Stimulated activated CD4-positive, alpha-beta T cell treated with anti-CD3 and anti-CD28 coated beads, Interleukin-4, amount 100 ng/mL, for 48 hours (primary cell): ENCODE results near the gene GSG1L.
"Not testable (repeated sequence)": the region's sequence is repeated elsewhere in the genome, so short reads cannot be mapped to it uniquely, and the experiment has no call there.

Source experiments
- DNase-seq, 2 donors: peaks; one replicate each; pipeline ENCODE4 v3.0.0-alpha.2; 2020; ENCODE audit warnings: low read depth in 2 of 2

Gene GSG1L

DNA sequence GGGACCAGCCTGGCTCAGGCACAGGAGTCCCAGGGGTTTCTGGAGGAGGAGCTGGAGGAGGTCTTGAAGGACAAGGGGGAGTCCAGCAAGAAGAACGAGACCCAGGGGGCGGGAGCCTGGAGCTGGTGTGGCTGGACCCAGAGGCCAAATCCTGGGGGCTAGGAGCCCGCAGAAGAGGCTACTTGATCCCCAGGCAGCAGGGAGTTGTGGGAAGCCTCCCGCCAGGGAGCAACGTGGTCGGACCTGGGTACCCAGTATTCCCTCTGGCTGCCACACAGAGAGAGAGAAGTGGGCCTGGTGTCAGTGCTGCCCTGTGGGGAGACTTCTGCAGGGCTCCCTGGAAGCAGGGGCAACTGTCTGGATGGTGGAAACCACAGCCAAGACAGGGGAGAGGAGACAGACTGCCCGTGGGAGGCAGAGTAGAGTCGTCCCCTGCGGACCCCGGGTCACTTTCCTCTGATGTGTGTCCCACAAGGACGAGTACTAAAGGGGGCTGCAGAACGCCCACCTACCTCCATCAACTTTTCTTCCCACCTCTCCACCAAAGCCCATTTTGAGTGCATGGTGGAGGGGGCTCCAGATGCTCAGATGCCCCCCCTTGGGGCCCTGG lies 160.4 kb downstream of the GSG1L start:
- DNase-seq: no peak

DNA sequence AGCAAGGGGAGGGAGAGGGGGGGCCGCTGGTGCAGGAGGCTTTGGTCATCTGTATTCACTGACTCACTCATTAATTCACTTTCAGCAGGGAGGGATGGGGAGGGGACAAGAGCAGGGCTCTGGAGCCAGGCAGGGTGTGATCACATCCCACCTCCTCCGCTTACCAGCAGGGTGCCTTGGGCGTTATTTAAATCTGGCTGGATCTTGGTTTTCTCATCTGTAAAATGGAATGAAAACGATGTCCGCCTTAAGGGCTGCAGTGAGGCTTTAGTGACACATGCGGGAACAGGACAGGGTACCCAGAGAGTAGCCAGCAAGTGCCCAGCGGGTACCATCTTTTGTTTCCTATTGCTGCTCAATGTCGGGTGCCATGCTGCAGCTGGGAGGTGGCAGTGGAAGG lies 161.0 kb downstream of the GSG1L start:
- DNase-seq: no peak

DNA sequence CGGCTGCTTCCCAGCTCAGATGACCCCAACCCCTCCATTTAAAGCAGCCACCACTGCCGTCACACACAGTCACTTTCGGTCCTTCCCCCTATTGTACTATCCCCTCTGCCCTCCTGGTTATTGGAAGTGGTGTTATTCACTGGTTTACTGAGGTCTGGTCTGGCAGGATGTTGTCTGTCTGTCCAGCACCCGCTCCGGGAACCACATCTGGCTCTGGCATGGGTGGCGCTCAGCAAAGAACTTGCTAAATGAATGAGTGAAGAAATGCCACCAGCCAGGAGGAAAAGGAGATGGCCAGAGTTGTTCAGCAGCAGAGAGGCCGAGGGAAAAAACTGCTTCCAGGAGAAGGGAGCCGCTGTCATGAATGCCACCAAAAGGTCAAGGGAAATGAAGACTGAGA lies 161.6 kb downstream of the GSG1L start:
- DNase-seq: no peak

DNA sequence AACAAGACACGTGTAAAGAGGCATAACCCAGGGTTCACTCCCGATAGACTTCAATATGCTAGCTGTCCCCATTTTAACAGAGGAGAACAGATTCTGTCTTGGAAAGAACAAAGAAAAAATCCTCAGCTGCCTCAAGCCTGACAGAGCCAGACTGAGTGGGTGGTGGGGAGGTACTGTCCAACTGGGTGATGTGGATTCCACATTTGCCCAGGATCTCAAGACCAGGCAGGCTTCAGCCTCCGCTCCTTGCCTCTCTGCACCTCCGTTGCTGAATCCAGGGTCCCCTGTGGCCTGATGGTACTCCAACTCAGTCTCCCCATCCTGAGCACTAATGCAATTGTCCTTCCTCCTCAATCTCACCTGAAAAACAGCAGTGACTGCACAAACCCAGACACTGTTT lies 163.8 kb downstream of the GSG1L start:
- DNase-seq: no peak

DNA sequence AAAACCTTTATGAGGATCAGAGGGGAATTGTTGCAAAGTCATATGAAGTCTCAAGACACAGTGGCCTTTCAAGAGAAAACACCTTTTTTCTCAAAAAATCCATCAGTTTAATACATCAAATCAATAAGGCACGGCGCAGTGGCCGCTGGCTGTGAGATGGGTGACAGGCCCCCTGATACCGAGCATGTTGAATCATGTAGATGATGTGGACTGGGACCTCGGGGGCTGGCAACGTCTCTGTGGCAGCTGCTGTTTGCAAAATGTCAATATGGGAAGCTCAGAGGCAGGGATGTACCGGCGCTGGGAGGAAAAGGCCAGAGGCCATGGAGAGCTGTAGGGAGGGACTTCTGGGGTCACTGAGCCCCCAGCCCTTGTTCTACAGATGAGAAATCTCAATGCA lies 169.1 kb downstream of the GSG1L start:
- no peak for DNase-seq

DNA sequence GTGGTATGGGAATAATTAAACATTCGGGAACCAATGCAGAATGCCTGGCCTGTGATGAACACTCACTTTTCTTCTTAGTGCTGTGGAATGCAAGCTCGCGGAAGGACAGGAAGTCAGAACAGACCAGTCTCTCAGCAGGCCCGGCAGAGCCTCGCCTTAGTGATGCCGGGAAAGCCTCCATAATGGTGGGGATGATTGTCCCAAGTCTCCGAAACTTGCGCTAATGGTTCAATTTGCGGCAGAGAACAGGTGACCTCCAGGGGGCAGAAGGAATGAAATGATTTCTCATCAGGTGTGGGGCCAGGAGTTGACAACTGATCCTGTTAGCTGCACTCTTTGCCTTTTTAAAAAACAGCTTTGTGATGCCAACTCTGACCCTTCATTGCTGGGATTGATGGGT lies 170.6 kb downstream of the GSG1L start:
- DNase-seq: no peak

DNA sequence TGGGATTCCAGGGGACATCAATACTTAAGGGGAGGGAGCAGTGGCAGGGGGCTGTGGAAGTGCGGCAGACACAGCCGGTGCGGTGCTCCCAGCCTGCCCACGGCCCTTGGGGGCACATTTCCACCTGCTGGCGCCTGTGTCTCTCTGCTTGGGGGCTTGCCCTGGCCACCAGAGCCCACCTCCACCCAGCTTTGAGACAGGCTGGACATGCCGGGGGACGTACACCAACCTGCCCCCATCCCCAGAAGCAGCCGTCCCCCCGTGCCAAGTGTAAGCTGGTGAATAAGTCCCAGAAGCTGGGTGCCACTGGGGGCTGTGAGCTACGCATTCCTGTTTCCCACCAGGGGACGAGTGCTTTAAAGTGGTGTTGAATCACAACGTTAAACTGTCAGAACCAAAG lies 172.6 kb downstream of the GSG1L start:
- DNase-seq: no peak

DNA sequence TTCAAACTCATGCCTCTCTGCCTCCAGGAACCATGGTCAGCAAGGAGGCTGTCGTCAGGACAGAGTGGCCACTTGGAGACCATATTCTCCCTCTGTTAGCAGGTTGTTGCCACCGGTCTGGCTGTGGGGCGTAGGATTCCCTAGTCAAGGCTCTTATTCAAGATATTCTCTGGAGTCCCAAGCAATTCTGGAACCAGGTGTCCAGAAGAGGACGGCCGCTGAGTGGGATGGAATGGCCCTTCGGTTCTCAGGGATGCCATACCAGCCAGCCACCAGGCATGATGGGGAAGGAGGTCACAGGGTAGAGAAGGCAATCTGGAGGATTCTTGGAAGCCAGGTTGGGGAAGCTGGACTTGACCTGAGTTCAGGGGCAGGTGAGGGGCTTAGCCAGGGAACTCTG lies 173.5 kb downstream of the GSG1L start:
- no peak for DNase-seq

DNA sequence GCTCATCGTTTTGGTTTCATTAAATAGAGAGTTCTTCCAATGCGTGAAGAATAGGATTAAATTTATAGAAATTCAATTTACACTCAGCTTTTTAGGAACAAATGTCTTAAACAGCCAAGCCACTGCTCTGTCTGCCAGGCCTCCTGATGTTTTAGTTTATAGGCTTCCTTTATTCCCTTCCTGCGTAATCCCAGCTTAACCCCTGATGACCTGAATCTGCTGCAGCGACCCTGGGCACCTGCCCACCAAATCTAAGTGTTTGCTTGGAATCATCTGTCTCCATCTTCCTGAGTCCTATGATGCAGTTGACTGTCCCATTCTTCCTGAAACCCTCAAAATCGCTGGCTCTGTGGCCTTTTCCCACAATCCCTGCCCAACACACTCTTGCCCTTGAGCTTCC lies 179.9 kb downstream of the GSG1L start:
- no peak for DNase-seq

DNA sequence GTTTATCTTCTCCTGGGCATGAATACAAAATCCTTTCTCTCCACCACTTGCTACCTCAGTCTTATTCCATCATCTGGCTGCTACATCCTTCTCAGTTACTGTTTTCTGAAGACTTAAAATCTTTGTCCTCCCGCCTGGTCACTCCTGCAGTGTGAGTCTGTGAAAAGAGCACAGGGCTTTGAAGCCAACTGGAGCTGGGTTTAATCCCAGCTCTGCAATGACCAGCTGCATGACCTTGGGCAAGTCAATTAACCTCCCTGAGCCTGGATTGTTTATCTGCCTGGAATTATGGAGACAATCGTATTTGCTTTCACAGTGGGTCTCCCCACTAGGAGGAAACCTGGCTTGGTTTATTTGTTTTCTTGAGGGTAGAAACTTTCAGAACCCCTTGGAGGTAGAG lies 183.2 kb downstream of the GSG1L start:
- no peak for DNase-seq

DNA sequence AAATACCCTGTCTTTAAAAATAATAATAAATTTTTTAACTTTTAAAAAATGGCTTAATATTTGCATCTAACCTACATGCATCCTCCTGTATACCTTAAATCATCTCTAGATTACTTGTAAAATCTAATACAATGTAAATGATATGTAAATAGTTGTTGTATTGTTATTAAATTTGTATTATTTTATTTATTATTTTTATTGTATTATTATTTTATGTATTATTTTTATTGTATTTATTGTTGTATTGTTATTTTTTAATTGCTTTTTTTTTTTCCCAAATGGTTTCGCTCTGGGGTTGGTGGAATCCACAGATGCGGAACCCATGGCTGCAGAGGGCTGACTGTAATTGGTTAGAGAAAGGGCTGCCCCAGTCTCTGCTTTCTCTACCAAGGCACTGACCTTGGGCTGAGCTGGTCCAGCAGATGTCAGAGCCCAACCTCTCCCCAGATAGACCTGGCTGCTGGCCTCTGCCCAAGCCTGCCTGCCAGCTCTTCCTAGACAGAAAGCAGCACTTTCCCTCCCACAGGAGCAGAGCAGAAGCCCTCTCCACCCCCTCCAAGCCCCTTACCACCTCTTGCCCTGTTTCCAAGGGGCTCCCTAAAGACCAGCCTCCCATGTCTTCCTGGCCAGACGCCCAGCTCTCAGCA lies 183.8 kb downstream of the GSG1L start:
- DNase-seq: no peak

DNA sequence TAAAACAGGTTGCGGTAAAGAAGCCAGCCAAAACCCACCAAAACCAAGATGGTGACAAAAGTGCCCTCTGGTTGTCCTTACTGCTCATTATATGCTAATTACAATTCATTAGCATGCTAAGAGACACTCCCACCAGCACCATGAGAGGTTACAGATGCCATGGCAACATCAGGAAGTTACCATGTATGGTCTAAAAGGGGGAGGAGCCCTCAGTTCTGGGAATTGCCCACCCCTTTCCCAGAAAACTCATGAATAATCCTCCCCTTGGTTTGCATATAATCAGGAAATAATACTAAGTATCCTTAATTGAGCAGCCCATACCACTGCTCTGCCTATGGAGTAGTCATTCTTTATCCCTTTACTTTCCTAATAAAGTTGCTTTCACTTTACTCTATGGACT lies 190.9 kb downstream of the GSG1L start:
- not testable (repeated sequence) for DNase-seq

DNA sequence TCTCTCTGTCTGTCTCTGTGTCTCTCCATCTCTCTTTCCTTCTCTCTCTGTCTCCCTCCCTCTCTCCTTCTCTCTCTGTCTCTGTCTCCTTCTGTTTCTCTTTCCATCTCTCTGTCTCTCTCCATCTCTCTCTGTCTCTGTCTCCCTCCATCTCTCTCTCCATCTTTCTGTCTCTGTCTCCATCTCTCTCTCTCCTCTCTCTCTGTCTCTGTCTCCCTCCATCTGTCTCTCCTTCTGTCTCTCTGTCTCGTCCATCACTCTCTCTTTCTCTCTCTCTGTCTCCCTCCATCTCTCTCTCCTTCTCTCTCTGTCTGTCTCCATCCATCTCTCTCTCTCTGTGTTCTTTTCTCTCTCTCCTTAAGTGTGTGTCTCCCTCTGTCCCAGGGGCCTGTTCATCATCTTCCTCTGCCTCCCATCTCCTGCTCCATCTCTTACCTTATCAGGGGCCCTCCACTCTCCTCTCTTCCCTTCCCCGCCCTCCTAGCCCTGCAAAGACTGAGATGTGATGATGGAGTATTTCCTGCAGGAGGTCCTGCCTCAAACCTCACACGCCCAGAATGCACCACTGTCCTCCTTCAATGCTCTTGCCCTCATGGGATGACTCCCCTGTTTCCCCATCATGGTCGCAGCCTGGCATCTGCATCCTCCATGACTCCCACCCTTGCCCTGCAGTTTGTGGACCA lies 193.3 kb downstream of the GSG1L start:
- no peak for DNase-seq

DNA sequence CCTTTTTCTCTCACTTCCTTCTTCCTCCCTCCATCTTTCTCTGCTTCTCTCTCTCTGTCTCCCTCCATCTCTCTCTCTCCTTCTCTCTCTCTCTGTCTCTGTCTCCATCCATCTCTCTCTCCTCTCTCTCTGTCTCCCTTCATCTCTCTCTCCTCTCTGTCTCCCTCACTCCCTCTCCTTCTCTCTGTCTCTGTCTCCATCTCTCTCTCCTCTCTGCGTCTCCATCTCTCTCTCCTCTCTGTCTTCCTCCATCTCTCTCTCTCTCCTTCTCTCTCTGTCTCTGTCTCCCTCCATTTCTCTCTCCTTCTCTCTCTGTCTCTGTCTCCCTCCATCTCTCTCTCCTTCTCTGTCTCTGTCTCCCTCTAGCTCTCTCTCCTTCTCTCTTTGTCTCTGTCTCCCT lies 194.1 kb downstream of the GSG1L start:
- no peak for DNase-seq

DNA sequence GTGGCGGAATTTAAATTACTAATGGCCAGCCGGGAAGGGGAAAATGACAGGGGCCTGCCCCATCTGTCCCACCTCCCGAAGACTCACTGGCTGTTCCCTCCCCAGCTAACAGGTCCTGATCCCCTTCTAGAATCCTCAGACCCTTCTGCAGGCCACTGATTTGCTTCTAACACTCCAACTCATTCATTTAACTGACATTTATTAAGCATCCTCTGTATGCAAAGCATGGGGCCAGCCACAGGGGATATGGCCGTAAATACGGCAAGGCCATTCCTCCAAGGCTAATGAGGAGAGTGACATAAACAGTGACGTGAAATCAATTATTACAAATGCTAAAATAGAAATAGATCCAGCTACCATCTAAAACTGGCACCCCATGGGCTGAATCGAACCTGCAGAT lies 195.3 kb downstream of the GSG1L start:
- no peak for DNase-seq

DNA sequence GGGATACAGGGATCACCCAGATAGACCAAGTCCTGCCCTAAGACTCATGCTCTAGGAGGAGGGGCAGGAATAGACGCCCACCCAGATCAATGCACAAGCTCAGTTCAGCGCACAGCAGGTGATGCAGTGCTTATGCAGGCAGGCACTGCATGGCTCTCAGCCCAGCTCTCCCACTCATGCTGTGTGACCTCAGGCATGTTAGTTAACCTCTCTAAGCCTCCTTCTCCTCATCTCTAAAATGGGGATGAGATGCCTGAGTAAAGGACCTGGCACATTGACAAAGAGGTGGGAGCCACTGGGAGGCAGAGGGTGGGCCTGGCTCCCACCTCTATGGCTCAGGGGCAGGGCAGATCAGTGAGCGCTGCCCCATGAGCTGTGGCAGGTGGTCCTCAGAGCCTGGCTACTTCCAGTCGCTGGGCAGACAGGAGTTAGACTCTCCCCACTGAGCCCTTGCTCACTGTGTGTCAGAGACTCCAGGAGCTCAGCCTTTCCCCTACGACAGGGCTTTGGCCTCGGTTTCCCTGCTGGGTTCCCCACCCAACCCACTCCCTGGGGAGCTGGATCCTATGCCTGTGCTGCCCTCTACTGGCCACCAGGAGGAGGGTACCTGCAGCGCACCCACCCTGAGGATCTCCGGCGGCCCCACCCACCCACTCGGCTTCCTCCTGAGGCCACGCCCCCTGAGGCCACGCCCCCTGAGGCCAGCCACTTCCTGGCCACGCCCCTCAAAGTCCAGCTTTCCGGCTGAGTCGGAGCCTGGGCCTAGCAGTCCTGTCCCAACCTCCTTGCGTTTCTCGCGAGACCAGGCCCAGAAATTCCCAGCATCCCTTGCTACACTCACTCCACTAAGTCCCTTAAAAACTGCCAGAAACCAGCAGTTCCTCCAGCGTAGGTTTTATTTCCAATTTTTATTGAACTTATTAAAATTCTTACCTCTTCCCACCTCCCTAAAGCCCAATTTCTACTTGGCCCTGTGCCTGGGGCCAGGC lies 196.1 kb downstream of the GSG1L start:
- DNase-seq: peak; percentile 56 to 75

DNA sequence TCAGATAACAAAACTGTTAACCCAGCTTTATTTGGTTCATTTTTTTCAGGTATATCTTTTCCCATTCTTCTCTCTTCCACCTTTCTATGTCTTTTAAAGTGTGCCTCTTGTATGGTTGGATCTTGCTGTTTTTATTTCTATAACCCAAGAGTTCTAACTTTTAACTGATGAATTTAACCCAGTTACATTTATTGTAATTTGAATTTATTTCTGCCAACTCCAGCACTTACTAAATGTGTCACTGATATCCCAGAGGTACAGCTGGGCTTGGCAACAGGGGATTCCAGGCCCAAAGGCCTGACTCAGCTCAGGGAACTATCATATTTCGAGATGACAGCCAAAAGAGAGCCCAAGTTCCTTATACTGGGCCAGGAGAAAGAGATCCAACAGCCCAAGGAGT lies 200.1 kb downstream of the GSG1L start:
- no peak for DNase-seq

DNA sequence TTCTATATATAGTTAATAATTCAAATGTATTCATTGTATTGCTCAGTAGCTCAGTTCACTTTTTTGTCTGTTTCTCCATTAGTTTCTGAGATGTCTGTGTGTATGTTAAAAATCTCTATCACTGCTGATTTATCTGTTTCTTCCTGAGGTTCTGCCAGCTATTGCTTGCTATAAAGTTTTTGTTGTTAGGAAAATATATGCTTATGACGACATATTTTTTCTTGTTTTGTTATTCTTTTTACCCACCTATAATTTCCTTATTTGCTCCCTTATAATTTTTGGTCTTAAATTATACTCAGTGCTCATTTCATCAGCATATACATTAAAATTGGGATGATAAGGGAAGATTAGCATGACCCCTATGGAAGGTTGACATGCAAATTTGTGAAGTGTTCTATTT lies 200.6 kb downstream of the GSG1L start:
- DNase-seq: no peak

DNA sequence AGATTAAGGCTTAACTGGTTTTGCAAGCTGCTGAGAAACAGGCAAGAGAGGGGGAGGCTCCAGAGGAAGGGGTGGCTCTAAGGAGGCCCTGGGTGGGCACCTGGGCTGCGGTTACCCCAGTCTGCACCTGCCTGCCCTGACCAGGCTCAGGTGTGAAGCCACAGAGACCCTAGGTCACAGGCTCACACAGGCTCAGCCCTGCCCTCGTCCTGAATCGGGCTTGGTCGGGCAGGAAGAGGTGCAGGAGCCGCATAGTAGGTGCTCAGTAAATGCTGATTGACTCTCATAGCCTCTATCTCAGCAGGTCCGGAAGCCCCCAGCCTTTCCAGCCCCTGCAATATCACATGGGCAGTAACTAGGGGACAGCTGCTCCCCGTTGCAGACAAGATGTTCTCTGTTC lies 203.4 kb downstream of the GSG1L start:
- no peak for DNase-seq

DNA sequence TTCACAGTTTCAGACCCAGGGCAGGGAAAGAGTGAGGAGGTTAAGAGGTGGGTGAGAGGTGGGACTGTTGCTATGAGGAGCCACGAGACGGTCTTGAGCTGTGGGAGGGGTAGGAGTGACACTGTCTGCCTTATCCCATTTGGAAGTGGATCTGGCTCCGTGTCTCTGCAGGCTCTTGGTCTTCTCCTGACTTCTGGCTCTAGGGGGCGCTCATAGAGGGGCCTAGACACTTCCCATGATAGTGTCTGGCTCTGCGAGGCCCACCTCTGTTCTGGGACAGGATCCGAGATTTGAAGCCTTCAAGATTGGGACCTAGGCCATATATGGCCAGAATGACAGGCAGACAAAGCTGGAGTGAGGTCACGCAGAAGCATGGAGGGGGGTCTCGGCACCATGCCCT lies 204.5 kb downstream of the GSG1L start:
- no peak for DNase-seq

DNA sequence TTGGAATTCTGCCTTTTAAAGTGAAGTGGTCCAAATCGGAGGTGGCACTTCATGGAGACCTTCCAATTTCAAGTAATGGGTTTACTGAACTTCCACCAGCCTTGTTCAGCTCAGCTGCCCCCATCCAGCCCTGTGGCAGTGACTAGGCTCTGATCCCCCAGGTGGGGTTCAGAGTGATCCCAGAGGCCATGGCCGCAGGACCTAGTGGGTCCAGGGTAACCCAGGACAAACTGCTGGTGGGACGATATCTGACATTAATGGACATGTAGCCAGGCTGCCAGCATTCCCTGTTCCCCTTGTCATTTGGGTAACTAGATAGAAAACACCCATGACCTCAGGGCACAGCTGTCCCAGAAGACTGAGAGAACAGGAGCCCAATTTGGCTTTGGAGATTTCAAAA lies 209.9 kb downstream of the GSG1L start:
- DNase-seq: no peak

DNA sequence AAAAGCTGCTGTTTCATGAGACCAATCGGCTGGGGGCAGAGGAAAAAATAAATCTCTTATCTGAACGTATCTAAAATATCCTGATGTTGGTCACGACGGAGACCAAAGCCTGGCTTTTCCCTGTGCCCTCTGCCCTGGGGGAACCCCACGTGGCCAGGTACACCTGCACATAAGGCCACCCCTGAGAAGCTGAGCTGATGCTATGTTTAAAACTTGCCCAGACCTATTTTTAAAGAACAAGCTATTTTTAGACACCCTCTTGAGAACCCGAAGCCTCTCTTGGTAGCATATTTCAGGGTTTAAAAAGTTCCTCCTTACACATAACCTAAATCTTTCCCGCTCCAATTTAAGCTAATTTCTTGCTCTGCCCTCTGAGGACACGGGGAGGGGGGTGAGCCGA lies 210.4 kb downstream of the GSG1L start:
- DNase-seq: no peak
